Measurements from ENCODE around the gene DNMT3A.

DNA sequence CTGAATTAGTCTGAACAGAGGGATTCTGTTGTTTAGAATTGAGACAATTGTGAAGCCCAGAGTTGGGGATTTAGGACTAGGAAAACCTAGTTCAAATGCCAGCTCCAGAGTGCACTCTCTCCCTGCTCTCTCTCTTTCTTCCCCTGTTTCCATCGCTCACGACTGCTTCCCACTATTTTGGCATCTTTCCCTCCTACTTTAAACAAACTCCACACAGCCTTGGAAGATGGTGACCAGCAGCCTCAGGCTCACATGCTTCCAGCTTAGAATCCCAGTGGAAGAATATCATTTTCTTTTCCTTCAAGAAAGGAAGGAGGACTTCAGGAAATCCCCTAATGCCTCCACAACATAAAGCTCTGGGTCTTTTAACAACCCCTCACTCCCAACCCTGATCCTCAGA lies 6.1 kb upstream of the DNMT3A start:
- TF ChIP-seq, protein P1, sequence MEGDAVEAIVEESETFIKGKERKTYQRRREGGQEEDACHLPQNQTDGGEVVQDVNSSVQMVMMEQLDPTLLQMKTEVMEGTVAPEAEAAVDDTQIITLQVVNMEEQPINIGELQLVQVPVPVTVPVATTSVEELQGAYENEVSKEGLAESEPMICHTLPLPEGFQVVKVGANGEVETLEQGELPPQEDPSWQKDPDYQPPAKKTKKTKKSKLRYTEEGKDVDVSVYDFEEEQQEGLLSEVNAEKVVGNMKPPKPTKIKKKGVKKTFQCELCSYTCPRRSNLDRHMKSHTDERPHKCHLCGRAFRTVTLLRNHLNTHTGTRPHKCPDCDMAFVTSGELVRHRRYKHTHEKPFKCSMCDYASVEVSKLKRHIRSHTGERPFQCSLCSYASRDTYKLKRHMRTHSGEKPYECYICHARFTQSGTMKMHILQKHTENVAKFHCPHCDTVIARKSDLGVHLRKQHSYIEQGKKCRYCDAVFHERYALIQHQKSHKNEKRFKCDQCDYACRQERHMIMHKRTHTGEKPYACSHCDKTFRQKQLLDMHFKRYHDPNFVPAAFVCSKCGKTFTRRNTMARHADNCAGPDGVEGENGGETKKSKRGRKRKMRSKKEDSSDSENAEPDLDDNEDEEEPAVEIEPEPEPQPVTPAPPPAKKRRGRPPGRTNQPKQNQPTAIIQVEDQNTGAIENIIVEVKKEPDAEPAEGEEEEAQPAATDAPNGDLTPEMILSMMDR (conservative IDR thresholded peaks at IDR 0.05) = no peak
- TF ChIP-seq ZFX (IDR thresholded peaks at IDR 0.05) = no peak

Measured in C4-2B (cell line).